T-helper 2 cell (primary cell): ENCODE results near the gene RPS21.
A peak's percentile ranks its signal among the peaks of the same experiment; 100 is the strongest.

ENCODE experiments used
- DNase-seq, 5 experiments: peaks; one replicate each; pipeline versions ENCODE4 v3.0.0 to v3.0.0-alpha.2; 2012 to 2022
- total RNA-seq, 2 donors: gene quantifications; one replicate each; lab custom pipeline; 2026; lab: John Stamatoyannopoulos, UW

Gene RPS21
- 193 to 303 reads per million in 2 donors for total RNA-seq

- DNase-seq = peak; percentile 85 to 96 (median 88)
Observed at GRCh38 chr20:62386383-62387218, at the start of gene RPS21. Gene RPS21, plus strand, starts transcription at chr20:62387103. Its CDS starts 236 bp downstream, at chr20:62387339.

- no peak for DNase-seq
Observed at GRCh38 chr20:62337558-62338293, 49.2 kb upstream of the RPS21 start.

- no peak for DNase-seq
Observed at GRCh38 chr20:62338294-62338620, 48.6 kb upstream of the RPS21 start.

- DNase-seq = no peak
Observed at GRCh38 chr20:62339647-62340062, 47.2 kb upstream of the RPS21 start.

- DNase-seq = no peak
Observed at GRCh38 chr20:62342910-62343309, 44.0 kb upstream of the RPS21 start.

GRCh38 chr20:62344092-62344491 is 42.8 kb upstream of the RPS21 start:
- no peak for DNase-seq

- no peak for DNase-seq
Observed at GRCh38 chr20:62344782-62345181, 42.1 kb upstream of the RPS21 start.

- no peak for DNase-seq
Observed at GRCh38 chr20:62345681-62346370, 41.1 kb upstream of the RPS21 start.

GRCh38 chr20:62346398-62347150 is 40.3 kb upstream of the RPS21 start:
- no peak for DNase-seq

GRCh38 chr20:62347151-62347404 is 39.8 kb upstream of the RPS21 start:
- no peak for DNase-seq

- DNase-seq = no peak
Observed at GRCh38 chr20:62347445-62347844, 39.5 kb upstream of the RPS21 start.

- DNase-seq = no peak
Observed at GRCh38 chr20:62348604-62349003, 38.3 kb upstream of the RPS21 start.

GRCh38 chr20:62349556-62350097 is 37.3 kb upstream of the RPS21 start:
- no peak for DNase-seq

GRCh38 chr20:62350098-62350628 is 36.7 kb upstream of the RPS21 start:
- DNase-seq = no peak

- DNase-seq = no peak
Observed at GRCh38 chr20:62350629-62351422, 36.1 kb upstream of the RPS21 start.

- DNase-seq = no peak
Observed at GRCh38 chr20:62351469-62352401, 35.2 kb upstream of the RPS21 start.

- DNase-seq = no peak
Observed at GRCh38 chr20:62352402-62353288, 34.3 kb upstream of the RPS21 start.

GRCh38 chr20:62353289-62354030 is 33.4 kb upstream of the RPS21 start:
- no peak for DNase-seq
